HEK293 (cell line): ENCODE measurements around the gene TOMM40.
A peak's percentile ranks its signal among the peaks of the same experiment; 100 is the strongest.

Experiments
- ATF2 ChIP-seq: fragments of 450-650 bp; formaldehyde crosslinking; IDR thresholded peaks from 2 replicates; pipeline ENCODE4 v1.5.1; 2016; ENCODE audit warnings: missing biosample characterization, missing genetic modification characterization, low read depth
- BCL11A ChIP-seq: fragments of 450-650 bp; formaldehyde crosslinking; IDR thresholded peaks from 2 replicates; pipeline ENCODE4 v1.5.1; 2016; ENCODE audit warnings: low read depth, missing biosample characterization, missing genetic modification characterization
- CTCF ChIP-seq: fragments of 450-650 bp; formaldehyde crosslinking; IDR thresholded peaks from 2 replicates; pipeline ENCODE4 v1.5.1; 2016; ENCODE audit warnings: missing biosample characterization, missing genetic modification characterization
- IKZF3 ChIP-seq: fragments of 450-650 bp; IDR thresholded peaks from 2 replicates; pipeline ENCODE4 v1.5.0; 2018; ENCODE audit warnings: missing biosample characterization, mild to moderate bottlenecking, missing genetic modification characterization, moderate library complexity
- KLF10 ChIP-seq: fragments of 450-650 bp; IDR thresholded peaks from 2 replicates; pipeline ENCODE4 v1.5.1; 2018; ENCODE audit warnings: missing biosample characterization, mild to moderate bottlenecking, missing genetic modification characterization
- KLF17 ChIP-seq: fragments of 450-650 bp; formaldehyde crosslinking; IDR thresholded peaks from 2 replicates; pipeline ENCODE4 v1.5.1; 2016; ENCODE audit warnings: missing biosample characterization, missing genetic modification characterization
- KLF8 ChIP-seq: fragments of 450-650 bp; formaldehyde crosslinking; IDR thresholded peaks from 2 replicates; pipeline ENCODE4 v1.5.1; 2016; ENCODE audit warnings: missing biosample characterization, missing genetic modification characterization
- KLF9 ChIP-seq: fragments of 450-650 bp; formaldehyde crosslinking; IDR thresholded peaks from 2 replicates; pipeline ENCODE4 v1.5.1; 2016; ENCODE audit warnings: missing biosample characterization, missing genetic modification characterization, low read depth
- PRDM1 ChIP-seq: fragments of 450-650 bp; formaldehyde crosslinking; IDR thresholded peaks from 2 replicates; pipeline ENCODE4; 2016; ENCODE audit warnings: missing biosample characterization, missing genetic modification characterization
- REST ChIP-seq: fragments of 450-650 bp; formaldehyde crosslinking; IDR thresholded peaks from 2 replicates; pipeline ENCODE4 v1.5.1; 2016; ENCODE audit warnings: missing biosample characterization, missing genetic modification characterization
- ZBTB1 ChIP-seq: fragments of 450-650 bp; formaldehyde crosslinking; IDR thresholded peaks from 2 replicates; pipeline ENCODE4 v1.5.1; 2016; ENCODE audit warnings: missing biosample characterization, missing genetic modification characterization
- ZFP41 ChIP-seq: fragments of 450-650 bp; formaldehyde crosslinking; IDR thresholded peaks from 2 replicates; pipeline ENCODE4 v1.5.1; 2016; ENCODE audit warnings: missing biosample characterization, missing genetic modification characterization, borderline replicate concordance
- ZFP69B ChIP-seq: fragments of 450-650 bp; formaldehyde crosslinking; IDR thresholded peaks from 2 replicates; pipeline ENCODE4 v1.5.1; 2016; ENCODE audit warnings: missing biosample characterization, missing genetic modification characterization
- ZNF202 ChIP-seq: fragments of 450-650 bp; formaldehyde crosslinking; IDR thresholded peaks from 2 replicates; pipeline ENCODE4 v1.5.1; 2016; ENCODE audit warnings: missing biosample characterization, missing genetic modification characterization, borderline replicate concordance
- ZNF488 ChIP-seq: fragments of 450-650 bp; formaldehyde crosslinking; IDR thresholded peaks from 2 replicates; pipeline ENCODE4 v1.5.1; 2016; ENCODE audit warnings: missing biosample characterization, missing genetic modification characterization
- ZNF600 ChIP-seq: fragments of 450-650 bp; formaldehyde crosslinking; IDR thresholded peaks from 2 replicates; pipeline ENCODE4 v1.5.1; 2016; ENCODE audit warnings: missing biosample characterization, missing genetic modification characterization
- ZNF626 ChIP-seq: fragments of 450-650 bp; sonication (Bioruptor Pico); formaldehyde crosslinking; IDR thresholded peaks from 2 replicates; pipeline ENCODE4 v1.5.1; 2018; ENCODE audit warnings: missing biosample characterization, missing genetic modification characterization, inconsistent platforms
- ZNF639 ChIP-seq: fragments of 450-650 bp; formaldehyde crosslinking; IDR thresholded peaks from 2 replicates; pipeline ENCODE4 v1.5.1; 2016; ENCODE audit warnings: missing biosample characterization, missing genetic modification characterization
- ZNF692 ChIP-seq: fragments of 450-650 bp; formaldehyde crosslinking; IDR thresholded peaks from 2 replicates; pipeline ENCODE4 v1.5.1; 2016; ENCODE audit warnings: missing biosample characterization, missing genetic modification characterization
- ZNF791 ChIP-seq: fragments of 450-650 bp; formaldehyde crosslinking; IDR thresholded peaks from 2 replicates; pipeline ENCODE4 v1.5.1; 2016; ENCODE audit warnings: missing biosample characterization, missing genetic modification characterization
- ZSCAN18 ChIP-seq: fragments of 450-650 bp; formaldehyde crosslinking; IDR thresholded peaks from 2 replicates; pipeline ENCODE4 v1.5.1; 2016; ENCODE audit warnings: missing biosample characterization, missing genetic modification characterization

The TOMM40 gene

GRCh38 chr19:44845612-44846454, 45.2 kb upstream of the TOMM40 start, which contains the start of gene NECTIN2 (continued):
- no peak for TF ChIP-seq REST (tag by site-specific recombination)
- TF ChIP-seq ZNF639 (tag by site-specific recombination), result no peak
- TF ChIP-seq ZBTB1, result peak; percentile 90; the same call in 1 of the 2 replicates
- TF ChIP-seq ZSCAN18 (tag by site-specific recombination), result peak; percentile 76; the same call in 1 of the 2 replicates
- peak; percentile 65 for TF ChIP-seq ZNF692 (tag by site-specific recombination)
- TF ChIP-seq ATF2 (tag by site-specific recombination), result peak; percentile 90
- TF ChIP-seq KLF10 (tag by site-specific recombination), result peak; percentile 56; the same call in 1 of the 2 replicates
- TF ChIP-seq BCL11A, result peak; percentile 82; the same call in 1 of the 2 replicates
- TF ChIP-seq ZFP69B, result 0 out of 2 replicates have a peak, but pooled peaks have one; percentile 9
- no peak for TF ChIP-seq ZNF488
- TF ChIP-seq ZFP41 (tag by site-specific recombination), result no peak
- TF ChIP-seq KLF17, result peak; percentile 62; the same call in 1 of the 2 replicates
- TF ChIP-seq ZNF791 (tag by site-specific recombination), result no peak
- TF ChIP-seq KLF9, result peak; percentile 99
- TF ChIP-seq IKZF3 (tag by site-specific recombination), result peak; percentile 97
- peak; percentile 38 for TF ChIP-seq ZNF600 (tag by site-specific recombination)
- TF ChIP-seq KLF8 (tag by site-specific recombination), result peak; percentile 85
- no peak for TF ChIP-seq ZNF626 (tag by site-specific recombination)
- TF ChIP-seq ZNF202 (tag by site-specific recombination), result no peak
- peak; percentile 99 for TF ChIP-seq CTCF (tag by site-specific recombination)
- TF ChIP-seq PRDM1, result peak; percentile 81
